CD4-positive, alpha-beta T cell treated with Interleukin-1 beta for 1 hour (primary cell): Measurements from ENCODE around the gene UBE2E1.

Experiments
- DNase-seq, 2 donors: peaks; one replicate each; pipeline ENCODE4 v3.0.0-alpha.2; 2020 to 2022

UBE2E1 gene

DNA sequence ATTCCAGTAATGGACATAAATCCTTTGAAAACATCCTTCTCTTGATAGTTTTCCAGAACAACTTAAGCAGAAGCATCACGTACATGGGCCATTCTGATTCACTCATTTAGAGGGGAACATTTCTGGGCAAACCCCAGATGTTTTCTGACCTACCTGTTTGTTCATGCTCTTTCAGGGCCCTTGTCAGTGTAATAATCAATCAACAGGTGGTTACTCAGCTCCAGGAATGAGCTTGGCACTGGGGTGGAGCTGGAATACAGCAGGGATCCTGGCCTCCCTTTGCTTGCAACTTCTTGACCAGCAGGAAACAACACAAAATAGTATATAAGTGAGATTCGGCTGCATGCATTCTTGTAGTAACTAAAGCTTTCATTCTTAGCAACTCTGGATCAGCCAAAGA, 9.2 kb upstream of the UBE2E1 start:
- no peak for DNase-seq

DNA sequence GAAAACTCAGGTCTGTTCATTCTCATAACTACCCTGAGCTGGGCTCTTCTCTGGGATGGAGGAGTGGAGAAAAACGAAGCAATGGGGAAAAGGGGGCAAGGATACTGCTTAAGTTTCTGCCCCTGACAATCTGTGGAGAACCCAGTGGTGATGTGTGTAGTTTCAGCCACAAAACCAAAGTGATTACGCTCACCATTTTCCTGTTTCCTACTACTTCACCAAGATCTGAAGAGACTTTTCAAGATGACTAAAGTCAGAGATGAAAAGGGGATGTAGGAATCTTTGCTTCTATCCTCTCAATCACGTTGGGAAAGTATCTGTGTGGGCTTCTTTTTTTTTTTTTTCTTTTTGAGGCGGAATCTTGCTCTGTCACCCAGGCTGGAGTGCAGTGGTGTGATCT, 8.3 kb upstream of the UBE2E1 start:
- DNase-seq = no peak

DNA sequence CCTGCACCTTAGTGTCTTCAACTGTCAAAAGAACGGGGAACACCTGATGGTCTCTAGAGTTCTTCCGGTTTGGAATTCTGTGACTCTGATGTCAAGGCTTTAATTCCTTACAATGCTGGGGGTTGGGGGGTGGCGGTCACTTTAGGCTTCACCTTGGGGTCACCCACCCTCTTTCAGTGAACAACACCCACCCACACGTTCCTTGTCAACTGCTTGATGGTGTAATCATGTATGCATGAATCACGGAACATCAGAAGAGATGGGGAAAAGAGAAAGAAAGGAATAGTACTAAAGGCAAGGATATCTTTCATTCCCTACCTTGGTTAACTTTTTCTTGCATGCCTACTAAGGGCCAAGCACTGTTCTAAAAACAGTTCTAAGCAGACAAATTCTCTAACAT, 7.3 kb upstream of the UBE2E1 start:
- DNase-seq = no peak

DNA sequence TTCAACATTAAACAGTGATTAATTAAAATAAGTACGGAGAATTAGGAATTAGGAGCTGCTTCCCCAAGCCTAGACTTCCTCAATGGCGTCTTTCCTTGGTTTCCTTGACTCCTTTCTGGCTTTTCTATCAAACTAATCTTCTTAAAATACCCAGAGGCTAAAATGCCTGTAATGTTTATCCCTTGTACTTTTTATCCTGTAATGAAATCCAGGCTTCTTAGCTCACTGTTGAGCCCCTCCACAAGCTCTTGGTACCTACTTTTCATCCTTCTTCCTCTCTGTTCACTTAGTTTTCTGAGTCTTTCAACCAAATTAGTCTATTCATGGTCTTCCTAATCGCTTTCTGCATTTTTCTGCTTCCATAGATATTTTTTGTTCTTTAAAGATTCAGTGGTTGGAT, 6.9 kb upstream of the UBE2E1 start:
- DNase-seq = no peak

DNA sequence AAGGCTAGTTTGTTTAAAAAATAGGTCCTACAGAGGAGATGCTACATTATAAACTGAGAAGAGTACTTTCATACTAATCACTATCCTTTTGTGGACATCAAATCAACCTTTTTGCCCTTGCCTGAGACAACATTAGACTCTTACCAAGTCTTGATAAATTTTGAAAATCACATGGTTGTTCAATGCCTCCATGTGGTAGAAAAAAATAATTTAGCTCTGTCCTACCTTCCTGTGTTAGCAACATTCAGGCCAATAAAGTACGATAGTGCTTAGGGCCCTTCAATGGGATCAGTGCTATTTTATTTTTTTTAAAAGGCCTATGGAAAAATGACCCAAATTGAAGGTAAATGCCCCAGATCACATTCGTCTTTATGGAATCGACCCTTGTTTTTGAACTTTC, 5.0 kb upstream of the UBE2E1 start:
- no peak for DNase-seq

DNA sequence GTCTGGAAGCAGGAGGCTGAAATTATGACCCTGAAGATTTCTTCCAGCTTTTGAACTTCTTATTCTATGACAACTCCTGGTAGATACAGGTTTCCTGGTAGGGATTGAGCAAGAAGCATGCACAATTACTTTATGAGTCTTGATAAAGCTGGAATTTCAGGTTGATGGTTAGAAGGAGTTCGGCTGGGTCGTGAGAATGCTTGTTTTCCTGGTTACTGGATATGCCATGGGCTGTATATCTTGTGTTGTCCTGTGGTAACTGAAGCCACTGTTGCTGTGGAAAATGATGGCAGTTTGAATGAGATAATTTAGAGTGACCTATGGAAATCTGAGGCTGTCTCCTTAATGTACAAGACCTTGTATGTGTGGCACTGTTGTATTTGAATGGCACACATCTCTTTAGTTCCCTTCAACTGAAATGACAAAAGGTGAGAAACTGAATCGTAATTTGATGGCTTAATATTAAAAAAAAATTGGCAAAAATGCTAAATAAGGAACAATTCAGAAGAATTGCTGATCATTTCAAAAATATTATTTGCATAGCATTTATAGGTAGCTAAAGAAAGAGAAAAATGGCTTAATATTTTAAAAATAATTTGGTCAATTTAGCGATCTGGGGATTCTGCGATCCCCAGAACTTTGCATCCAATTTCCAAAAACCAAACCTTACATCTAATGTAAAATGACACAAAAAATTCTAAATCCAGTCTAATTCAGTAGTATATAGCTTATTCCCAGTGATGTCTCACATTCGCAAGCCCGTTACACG, 1.1 kb upstream of the UBE2E1 start:
- no peak for DNase-seq

DNA sequence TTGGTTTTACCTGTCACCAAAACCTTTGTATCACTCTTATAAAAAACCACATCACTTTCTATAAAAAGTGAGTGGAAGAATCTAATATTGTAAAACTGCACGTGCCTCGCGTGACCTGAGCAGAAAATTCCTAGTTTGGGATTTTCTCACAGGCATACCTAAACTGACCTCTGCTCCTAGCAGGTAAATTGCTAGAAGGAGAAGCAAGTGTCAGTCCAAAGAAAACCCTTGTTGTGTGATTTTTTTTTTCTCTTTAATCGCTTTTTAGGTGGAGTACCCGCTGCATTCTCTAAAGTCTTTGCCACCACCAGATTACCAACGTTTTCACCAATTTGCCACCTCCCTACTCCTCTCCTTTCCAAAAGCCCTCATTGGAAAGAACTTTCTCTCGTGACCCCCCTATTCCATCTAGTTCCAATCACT, 534 bp upstream of the UBE2E1 start:
- no peak for DNase-seq

DNA sequence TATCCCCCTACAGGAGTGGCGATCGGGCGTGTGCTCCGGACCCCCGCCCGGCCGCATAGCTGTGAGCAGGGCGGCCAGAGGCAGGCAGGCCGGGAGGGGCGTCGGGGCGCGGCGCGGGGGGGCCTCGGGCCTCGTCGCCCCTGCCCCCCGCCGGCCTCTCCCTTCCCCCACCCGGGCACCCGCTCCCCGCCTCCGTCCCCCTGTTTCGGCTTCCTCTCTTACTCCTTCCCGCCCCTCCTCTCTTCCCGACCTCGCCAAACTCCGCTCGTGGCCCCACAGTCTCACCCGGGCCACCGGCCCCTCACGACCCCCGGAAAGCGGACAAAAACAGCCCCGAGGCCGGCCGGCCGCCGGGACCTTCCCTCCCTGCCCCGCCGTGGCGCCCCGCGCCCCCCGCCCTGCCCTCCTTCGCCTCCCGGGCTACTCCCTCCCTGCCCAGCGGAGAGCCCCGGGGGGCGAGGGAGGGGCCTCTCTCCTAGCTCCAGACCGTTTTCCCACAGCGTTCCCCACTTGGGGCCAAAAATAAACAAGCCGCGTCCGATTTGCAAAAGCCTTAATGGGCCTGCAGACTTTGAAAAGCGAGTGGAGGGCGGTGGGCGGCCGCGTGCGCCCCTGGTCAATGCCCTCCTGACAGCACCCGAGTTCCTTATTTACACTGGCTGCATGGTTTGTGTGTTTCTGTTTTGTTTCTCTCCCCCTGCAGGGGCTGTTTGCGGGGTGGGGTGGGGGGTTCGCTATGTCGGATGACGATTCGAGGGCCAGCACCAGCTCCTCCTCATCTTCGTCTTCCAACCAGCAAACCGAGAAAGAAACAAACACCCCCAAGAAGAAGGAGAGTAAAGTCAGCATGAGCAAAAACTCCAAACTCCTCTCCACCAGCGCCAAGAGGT, 1.0 kb downstream of the UBE2E1 start:
- DNase-seq = peak; percentile 7 to 17

DNA sequence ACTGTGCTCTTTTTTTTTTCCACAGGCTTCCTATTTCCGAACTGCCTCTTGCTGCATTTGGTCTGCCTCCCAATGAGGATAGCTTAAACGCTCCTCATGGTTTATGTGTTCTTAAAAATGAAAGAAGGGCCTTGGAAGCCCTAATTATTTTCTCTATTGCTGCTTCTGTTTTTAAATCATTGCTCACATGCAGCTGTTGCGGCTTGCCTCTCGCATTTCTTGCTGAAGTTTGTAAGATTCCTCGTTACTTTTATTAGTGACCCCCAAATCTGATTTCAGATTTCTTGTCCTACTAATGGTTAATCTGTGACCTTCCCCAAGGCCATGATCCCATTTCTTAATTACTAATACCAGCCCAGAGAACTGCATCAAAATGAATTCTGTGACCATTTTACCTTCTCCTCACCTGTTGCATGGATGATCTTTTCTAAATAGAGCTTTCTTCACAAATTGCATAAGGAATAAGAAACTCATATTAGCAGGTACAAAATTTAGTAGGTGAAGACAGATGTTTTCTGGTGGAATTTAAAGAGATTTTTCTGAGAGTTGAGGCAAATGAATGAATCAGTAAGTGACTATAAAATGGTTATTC, 1.8 kb downstream of the UBE2E1 start:
- DNase-seq = no peak

DNA sequence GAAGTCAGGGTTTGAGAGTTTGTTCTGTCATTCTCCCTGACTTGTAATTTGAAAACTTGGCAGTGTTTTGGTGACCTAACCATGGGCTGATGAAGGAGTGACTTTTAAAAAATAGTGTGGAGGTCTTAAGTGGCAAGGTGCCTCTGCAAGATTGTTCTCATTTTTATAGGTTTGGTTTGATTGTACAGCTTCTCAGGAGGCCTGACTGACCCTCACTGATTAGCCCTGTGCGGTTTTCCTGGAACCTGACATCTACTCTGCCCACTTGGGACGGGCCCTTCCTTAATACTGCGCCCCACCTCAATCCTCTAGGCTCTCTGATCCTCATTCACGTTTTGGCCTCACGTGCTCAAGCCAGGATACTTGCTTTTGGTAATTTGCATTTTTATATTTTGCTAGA, 2.8 kb downstream of the UBE2E1 start:
- no peak for DNase-seq

DNA sequence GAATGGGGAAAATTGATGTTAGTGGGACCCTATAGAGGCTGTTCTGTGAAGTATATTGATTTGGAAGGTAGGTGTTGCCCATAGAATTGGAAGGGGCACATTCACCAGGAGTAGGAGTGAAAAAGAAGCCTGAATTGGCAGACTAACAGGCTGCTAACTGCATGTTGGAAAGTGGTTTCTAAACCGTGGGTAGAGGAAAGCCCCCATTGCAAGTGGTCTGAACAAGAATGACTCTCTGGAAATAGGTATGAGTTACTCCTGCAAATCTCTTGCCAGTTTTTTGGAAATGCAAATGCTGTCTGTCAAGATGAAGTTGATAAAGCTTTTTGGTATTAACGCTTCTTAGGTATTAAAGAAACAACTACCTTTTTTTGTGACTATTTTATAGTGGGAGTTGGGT, 3.5 kb downstream of the UBE2E1 start:
- peak in 1 of 2 donors; percentile 9 for DNase-seq

DNA sequence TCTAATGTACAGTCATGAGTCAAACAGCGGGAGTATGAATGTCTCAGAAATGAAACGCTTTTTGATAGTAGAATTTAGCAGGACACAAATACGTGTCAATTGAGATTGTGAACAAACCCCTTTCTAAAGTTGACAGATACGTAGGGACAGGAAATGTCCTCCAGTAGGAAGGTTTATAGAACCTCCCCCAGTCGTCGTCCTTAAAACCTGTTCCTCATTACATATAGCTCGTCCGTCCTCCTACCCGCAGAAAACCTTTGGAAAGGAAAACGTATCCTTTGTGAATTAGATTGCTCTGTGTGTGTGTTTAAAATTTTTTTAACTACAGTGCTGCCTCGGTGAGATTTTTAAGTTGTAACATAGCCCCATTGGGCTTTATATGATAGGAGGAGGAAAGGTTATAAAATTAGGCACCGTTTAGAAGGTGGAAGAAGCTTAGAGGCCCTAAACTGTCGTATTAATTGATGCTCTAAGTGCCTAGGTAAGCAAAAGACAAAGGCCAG, 4.1 kb downstream of the UBE2E1 start:
- no peak for DNase-seq

DNA sequence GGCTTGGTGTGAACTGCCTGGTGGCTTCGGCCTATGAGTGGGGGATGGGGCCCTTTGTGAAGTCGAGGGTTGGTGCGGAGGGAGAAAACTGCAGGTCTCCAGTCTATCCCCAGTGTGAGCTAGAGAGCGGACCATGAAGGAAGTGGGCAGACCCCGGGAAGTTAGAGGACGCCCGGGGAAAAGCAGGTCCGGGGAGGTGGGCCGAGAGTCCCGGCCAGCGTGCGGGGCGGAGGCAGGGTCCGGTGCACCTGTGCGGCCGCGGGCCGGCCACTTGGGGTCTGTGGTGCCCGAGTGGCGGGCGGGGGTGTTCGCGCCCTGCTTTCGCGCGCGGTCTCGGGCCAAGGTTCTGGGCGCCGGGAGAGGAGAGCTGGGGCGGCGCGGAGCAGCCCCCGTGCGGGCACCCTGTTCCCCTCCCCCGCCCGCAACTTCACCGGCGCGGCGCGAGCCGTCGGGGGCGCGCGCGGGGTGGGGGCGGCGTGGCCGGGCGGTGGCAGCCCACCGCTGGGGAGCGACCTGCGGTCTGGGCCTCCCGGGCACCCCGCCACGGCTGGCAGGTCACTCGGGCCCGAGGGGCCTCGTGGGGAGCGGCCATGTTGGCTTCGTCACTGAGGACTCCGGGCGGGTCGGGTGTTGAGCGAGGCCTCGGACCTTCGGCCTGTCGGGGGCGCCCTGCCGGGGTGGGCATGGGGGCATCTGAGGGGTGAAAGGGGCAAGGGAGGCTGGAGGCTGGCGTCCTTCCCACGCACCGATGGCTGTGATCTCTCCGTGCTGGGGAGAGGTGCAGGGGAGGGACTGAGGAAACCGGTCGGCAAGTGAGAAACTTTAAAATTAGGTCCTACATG, 4.8 kb downstream of the UBE2E1 start:
- peak; percentile 38 to 40 for DNase-seq

DNA sequence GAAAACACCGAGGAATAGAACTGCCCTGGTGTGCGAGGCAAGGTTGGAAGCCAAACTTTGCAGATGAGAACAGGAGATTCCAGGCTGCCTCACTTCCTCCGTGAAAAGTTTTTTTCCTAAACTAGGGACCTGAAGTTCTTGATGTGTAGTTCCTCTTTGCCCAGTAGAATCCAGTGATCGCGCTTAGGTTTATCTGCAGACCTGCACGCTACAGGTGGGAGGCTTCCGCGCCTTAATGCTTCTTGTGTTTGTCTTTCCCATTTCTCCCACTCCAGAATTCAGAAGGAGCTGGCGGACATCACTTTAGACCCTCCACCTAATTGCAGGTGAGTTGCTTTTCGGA, 5.4 kb downstream of the UBE2E1 start:
- DNase-seq = no peak

DNA sequence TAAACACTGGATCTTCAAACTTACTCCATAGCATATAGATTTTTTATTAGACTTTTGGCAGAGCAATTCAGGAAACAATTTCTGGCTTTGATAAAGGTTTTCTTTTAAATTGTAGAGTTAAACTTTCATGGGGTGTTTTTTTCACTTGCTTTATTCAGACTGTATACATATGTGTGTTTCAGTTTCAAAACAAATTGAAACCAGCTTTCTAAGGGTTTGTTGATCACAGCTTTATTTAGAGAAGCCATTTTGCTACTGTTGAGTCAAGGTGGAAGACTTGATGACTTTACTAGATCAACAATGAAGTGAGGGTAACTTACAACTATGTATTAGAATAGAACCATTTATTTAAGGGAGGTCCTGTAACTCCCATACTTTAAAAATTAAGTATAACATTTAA, 6.2 kb downstream of the UBE2E1 start:
- DNase-seq = no peak

DNA sequence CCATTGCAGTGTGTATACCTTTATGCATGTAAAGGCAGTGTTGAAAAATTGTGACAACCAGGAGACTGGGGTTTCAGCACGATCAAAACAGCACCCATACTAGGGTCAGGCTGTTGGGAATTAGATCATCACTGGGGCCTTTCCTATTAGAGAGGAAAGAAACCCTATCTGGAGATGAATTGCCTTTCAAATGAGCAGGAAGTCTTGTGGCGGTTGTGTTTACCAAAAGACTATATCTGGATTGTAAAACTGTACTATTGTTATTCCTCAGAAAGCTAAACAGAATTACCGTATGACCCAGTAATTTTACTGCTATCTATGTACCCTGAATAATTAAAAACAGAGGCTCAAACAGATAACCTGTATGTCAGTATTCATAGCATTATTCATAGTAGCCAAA, 10.1 kb downstream of the UBE2E1 start:
- no peak for DNase-seq

DNA sequence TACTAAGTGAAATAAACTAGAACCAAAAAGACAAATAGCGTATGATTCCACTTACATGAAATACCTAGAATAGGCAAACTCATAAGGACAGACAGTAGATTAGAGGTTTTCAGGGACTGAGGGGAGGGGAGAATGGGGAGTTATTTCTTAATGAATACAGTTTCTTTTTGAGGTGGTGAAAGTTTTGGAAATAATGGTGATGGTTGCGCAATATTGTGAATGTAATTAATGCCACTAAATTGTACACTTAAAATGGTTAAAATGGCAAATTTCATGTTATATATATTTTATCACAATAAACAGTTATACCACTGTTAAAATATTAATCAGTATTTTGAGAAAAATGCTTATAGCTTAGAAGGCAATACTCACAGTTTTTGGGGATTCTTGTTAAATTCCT, 11.0 kb downstream of the UBE2E1 start:
- no peak for DNase-seq

DNA sequence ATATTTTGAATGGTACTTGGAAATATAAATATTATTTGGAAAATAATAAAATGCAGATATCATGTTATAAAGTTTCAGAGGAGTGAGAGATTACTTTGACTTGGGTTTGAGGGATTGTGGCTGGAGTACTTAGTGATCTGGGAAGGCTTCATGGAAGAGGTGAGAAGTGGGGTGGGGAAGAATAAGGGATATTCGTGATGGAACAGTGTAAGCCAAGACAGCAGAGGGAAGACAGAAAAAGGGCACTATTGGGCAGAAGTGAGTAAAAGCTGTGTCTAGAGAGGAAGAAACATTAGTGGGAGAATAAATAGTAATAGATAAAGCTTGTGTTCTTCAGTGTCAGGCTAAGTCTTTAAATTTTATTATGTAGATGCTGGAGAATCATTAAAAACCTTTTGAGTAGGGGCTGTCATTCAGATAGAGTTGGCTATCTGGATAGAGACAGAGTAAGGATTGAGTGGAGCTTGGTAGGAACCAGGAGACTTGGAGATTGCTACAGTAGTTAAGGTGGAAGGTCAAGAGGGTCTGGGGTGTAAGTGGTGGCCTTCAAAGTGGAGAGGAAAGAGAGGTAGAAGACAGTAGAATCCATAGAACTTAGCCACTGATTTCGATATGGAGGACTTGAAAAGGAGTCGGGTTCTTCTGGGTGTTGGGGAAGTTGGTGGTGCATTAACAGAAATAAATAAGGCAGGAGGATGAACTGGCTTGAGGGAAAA, 11.9 kb downstream of the UBE2E1 start:
- no peak for DNase-seq

DNA sequence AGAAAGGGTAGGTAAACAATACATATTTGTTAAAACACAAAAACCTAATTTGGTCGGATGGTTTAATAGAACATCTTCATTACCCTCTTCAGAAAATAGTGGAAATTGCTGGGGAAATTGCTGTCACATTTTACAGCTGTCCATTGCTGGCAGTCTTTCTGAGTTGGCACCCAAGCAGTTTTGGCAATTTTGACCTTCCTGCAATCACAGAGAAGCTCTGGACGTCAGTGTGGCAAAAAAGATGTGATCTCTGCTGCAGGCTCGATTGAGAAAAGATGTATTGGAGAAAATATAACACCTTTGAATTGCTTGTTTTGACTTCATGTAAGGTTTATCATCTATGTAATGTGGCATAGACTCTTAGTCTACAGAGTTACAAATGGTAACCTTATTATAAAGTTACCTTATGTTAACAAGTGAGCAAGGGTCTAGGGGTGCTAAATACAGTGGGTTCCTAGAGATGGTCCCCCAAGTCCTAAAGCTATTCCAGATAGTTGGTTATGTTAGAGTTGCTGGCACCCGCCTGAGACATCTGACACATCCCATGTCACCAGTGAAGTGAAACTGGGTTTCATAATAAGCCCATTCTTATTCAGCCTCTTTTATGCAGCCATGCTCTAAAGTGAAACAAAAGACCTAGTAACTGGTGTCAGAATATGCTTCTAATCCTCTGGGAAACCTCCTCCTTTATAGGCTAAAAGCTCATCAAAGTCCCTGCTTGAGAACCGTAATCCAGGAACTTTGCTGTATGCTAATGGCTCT, 14.0 kb downstream of the UBE2E1 start:
- DNase-seq = no peak

DNA sequence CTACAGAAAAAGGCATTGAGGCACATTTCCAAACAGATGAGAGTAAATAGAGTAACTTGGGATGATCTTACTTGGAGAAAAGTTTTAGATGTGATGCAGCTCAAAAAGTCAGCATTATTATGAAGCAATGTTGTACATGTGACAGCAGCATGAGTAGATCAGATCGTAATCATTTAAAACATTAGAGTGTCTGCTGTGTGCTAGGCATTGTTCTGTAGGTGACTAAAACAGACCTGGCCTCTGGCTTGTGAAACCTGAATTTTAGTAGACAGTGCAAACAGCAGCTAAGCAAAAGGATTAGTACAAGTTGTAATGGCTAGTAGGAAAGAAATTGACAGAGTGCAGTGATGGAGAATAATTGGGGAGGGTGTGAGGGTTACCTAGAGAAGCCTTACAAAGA, 15.1 kb downstream of the UBE2E1 start:
- DNase-seq = no peak

DNA sequence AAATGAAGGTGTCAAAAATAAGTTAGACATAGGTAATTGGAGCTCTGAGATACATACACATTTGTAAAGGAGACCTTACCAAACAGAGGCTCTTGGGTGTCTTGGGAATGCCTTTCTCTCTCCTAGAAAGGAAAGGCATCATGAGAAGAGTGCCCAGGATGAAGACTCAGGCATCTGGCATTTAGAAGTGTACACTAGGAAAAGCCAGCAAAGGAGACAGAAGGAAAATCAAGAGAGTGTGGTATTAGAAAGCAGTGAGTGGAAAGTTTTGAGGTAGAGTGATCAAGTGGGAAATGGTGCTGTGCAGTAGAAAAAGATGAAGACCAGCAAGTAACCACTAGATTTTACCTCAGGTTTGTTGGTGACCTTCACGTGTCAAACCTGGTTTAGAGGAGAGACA, 16.1 kb downstream of the UBE2E1 start:
- no peak for DNase-seq
